ENCODE data around the gene ZNF324. TPM values are rescaled to one million over a fixed set of nuclear protein-coding genes. Genes with fewer than 3 reads are reported as not detected.

Gene ZNF324
- total and polyA plus RNA-seq, 9 of the 15 experiments (the other 6 are each of a cell fraction or from before 2014, with no cell fraction given), result 0.92 to 16.4 (median 5.3) TPM

DNA sequence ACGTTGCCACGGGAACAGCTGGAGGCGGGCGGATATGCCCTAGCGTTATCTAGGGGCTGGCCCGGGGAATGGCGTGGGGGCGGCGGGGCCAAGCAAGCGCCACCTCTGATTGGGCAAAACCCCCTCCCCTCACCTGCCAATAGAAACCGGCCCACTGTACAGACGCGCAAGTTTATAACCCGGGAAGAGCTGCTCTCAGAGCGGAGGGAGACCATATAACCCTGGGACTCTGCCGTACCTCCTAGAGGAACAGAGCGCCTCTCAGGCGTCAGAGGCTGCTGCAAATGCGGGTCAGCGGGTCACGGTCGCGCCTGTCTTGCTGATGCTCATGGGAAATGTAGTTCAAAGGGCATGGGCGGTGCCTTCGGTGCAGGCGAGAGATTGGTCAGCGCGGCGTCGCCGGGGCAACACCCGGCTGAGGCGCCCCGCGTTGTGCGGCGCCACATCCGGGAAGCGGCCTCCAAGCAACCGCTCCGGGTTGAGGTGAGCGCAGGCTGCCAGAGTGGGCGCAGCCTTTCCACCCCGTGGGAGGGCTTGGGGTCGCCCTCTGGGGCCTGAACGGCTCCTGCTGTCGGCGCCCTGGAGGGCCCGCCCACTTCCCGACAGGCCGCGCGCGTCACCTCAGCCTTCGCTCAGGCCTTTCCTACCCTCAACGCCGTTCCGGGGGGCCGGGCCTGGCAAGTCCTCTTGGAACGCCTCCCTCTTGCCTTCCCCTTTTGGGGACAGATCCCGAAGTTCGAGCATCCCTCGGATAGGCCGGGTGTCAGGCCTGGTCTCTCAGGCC lies 9.0 kb downstream of the ZNF324 start, which contains the start of gene ZNF446 (continued):
- TF ChIP-seq, protein P1, sequence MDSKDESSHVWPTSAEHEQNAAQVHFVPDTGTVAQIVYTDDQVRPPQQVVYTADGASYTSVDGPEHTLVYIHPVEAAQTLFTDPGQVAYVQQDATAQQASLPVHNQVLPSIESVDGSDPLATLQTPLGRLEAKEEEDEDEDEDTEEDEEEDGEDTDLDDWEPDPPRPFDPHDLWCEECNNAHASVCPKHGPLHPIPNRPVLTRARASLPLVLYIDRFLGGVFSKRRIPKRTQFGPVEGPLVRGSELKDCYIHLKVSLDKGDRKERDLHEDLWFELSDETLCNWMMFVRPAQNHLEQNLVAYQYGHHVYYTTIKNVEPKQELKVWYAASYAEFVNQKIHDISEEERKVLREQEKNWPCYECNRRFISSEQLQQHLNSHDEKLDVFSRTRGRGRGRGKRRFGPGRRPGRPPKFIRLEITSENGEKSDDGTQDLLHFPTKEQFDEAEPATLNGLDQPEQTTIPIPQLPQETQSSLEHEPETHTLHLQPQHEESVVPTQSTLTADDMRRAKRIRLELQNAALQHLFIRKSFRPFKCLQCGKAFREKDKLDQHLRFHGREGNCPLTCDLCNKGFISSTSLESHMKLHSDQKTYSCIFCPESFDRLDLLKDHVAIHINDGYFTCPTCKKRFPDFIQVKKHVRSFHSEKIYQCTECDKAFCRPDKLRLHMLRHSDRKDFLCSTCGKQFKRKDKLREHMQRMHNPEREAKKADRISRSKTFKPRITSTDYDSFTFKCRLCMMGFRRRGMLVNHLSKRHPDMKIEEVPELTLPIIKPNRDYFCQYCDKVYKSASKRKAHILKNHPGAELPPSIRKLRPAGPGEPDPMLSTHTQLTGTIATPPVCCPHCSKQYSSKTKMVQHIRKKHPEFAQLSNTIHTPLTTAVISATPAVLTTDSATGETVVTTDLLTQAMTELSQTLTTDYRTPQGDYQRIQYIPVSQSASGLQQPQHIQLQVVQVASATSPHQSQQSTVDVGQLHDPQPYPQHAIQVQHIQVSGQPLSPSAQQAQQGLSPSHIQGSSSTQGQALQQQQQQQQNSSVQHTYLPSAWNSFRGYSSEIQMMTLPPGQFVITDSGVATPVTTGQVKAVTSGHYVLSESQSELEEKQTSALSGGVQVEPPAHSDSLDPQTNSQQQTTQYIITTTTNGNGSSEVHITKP (IDR thresholded peaks at IDR 0.05; ENCODE audit: partially characterized antibody), result peak; percentile 87
- peak; percentile 59; the same call in 1 of the 2 replicates for TF ChIP-seq DNMT1 (IDR thresholded peaks at IDR 0.05)
- TF ChIP-seq, protein P2, sequence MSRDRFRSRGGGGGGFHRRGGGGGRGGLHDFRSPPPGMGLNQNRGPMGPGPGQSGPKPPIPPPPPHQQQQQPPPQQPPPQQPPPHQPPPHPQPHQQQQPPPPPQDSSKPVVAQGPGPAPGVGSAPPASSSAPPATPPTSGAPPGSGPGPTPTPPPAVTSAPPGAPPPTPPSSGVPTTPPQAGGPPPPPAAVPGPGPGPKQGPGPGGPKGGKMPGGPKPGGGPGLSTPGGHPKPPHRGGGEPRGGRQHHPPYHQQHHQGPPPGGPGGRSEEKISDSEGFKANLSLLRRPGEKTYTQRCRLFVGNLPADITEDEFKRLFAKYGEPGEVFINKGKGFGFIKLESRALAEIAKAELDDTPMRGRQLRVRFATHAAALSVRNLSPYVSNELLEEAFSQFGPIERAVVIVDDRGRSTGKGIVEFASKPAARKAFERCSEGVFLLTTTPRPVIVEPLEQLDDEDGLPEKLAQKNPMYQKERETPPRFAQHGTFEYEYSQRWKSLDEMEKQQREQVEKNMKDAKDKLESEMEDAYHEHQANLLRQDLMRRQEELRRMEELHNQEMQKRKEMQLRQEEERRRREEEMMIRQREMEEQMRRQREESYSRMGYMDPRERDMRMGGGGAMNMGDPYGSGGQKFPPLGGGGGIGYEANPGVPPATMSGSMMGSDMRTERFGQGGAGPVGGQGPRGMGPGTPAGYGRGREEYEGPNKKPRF (IDR thresholded peaks at IDR 0.05; ENCODE audit: low read depth, low read length), result no peak
- TF ChIP-seq CBFA2T2 (conservative IDR thresholded peaks at IDR 0.05), result no peak
- peak in 1 of 2 experiments; percentile 72; a peak in 1 of 4 replicates for TF ChIP-seq CSDE1 (IDR thresholded peaks at IDR 0.05)
- TF ChIP-seq, protein P3, sequence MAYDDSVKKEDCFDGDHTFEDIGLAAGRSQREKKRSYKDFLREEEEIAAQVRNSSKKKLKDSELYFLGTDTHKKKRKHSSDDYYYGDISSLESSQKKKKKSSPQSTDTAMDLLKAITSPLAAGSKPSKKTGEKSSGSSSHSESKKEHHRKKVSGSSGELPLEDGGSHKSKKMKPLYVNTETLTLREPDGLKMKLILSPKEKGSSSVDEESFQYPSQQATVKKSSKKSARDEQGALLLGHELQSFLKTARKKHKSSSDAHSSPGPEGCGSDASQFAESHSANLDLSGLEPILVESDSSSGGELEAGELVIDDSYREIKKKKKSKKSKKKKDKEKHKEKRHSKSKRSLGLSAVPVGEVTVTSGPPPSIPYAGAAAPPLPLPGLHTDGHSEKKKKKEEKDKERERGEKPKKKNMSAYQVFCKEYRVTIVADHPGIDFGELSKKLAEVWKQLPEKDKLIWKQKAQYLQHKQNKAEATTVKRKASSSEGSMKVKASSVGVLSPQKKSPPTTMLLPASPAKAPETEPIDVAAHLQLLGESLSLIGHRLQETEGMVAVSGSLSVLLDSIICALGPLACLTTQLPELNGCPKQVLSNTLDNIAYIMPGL (CRISPR knock-in tag; IDR thresholded peaks at IDR 0.05), result 0 out of 2 replicates have a peak, but pooled peaks have one; percentile 63
- TF ChIP-seq PHF8 (IDR thresholded peaks at IDR 0.05; ENCODE audit: borderline replicate concordance, low read length), result peak; percentile 68; the same call in 1 of the 2 replicates
- TF ChIP-seq ZNF436 (CRISPR knock-in tag; IDR thresholded peaks at IDR 0.05), result peak; percentile 1; the same call in 1 of the 2 replicates
- TF ChIP-seq HNRNPL (IDR thresholded peaks at IDR 0.05; ENCODE audit: low read depth, low read length), result peak; percentile 48; the same call in 1 of the 2 replicates
- TF ChIP-seq, protein P4, sequence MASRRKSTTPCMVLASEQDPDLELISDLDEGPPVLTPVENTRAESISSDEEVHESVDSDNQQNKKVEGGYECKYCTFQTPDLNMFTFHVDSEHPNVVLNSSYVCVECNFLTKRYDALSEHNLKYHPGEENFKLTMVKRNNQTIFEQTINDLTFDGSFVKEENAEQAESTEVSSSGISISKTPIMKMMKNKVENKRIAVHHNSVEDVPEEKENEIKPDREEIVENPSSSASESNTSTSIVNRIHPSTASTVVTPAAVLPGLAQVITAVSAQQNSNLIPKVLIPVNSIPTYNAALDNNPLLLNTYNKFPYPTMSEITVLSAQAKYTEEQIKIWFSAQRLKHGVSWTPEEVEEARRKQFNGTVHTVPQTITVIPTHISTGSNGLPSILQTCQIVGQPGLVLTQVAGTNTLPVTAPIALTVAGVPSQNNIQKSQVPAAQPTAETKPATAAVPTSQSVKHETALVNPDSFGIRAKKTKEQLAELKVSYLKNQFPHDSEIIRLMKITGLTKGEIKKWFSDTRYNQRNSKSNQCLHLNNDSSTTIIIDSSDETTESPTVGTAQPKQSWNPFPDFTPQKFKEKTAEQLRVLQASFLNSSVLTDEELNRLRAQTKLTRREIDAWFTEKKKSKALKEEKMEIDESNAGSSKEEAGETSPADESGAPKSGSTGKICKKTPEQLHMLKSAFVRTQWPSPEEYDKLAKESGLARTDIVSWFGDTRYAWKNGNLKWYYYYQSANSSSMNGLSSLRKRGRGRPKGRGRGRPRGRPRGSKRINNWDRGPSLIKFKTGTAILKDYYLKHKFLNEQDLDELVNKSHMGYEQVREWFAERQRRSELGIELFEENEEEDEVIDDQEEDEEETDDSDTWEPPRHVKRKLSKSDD (conservative IDR thresholded peaks at IDR 0.05; ENCODE audit: low read length), result 0 out of 2 replicates have a peak, but pooled peaks have one; percentile 30

All from K562 (cell line).